Measurements from ENCODE around the gene DGAT2.

The DGAT2 gene

GRCh38 chr11:75792997-75793800 is 24.6 kb downstream of the DGAT2 start:
- no peak overlapping the region for H3K4me3 Mint-ChIP-seq
- intact Hi-C loops (cut with micrococcal nuclease), result no loop called here
- H3K27ac Mint-ChIP-seq, result no peak overlapping the region
- no peaks in the 10 kb centered on the region for H3K4me1 Mint-ChIP-seq (ENCODE audit: low read depth)
- peaks cover 19% of the 10 kb centered on the region for H3K36me3 Mint-ChIP-seq (ENCODE audit: low read depth)
- no peaks in the 10 kb centered on the region for H3K9me3 Mint-ChIP-seq
- H3K27me3 Mint-ChIP-seq, result no peaks in the 10 kb centered on the region

- no peak overlapping the region for H3K27ac Mint-ChIP-seq
- H3K36me3 Mint-ChIP-seq (ENCODE audit: low read depth), result peaks cover 17% of the 10 kb centered on the region
- H3K4me1 Mint-ChIP-seq (ENCODE audit: low read depth), result no peaks in the 10 kb centered on the region
- H3K27me3 Mint-ChIP-seq, result no peaks in the 10 kb centered on the region
- H3K9me3 Mint-ChIP-seq, result no peaks in the 10 kb centered on the region
- intact Hi-C loops (cut with micrococcal nuclease), result no loop called here
- H3K4me3 Mint-ChIP-seq, result no peak overlapping the region
Measured at GRCh38 chr11:75793966-75794365, 25.4 kb downstream of the DGAT2 start.

- no peaks in the 10 kb centered on the region for H3K27me3 Mint-ChIP-seq
- no peak overlapping the region for H3K4me3 Mint-ChIP-seq
- H3K4me1 Mint-ChIP-seq (ENCODE audit: low read depth), result peaks cover 8% of the 10 kb centered on the region
- H3K9me3 Mint-ChIP-seq, result no peaks in the 10 kb centered on the region
- intact Hi-C loops (cut with micrococcal nuclease), result no loop called here
- H3K36me3 Mint-ChIP-seq (ENCODE audit: low read depth), result peaks cover 17% of the 10 kb centered on the region
- H3K27ac Mint-ChIP-seq, result peak overlapping the region; percentile 12
Measured at GRCh38 chr11:75795276-75796090, 26.9 kb downstream of the DGAT2 start.

GRCh38 chr11:75796091-75796435 is 27.5 kb downstream of the DGAT2 start:
- intact Hi-C loops (cut with micrococcal nuclease), result no loop called here
- peaks cover 14% of the 10 kb centered on the region for H3K4me1 Mint-ChIP-seq (ENCODE audit: low read depth)
- H3K9me3 Mint-ChIP-seq, result no peaks in the 10 kb centered on the region
- no peak overlapping the region for H3K4me3 Mint-ChIP-seq
- peaks cover 17% of the 10 kb centered on the region for H3K36me3 Mint-ChIP-seq (ENCODE audit: low read depth)
- H3K27me3 Mint-ChIP-seq, result no peaks in the 10 kb centered on the region
- H3K27ac Mint-ChIP-seq, result no peak overlapping the region

- intact Hi-C loops (cut with micrococcal nuclease), result no loop called here
- H3K27ac Mint-ChIP-seq, result no peak overlapping the region
- H3K9me3 Mint-ChIP-seq, result no peaks in the 10 kb centered on the region
- peaks cover 17% of the 10 kb centered on the region for H3K36me3 Mint-ChIP-seq (ENCODE audit: low read depth)
- no peak overlapping the region for H3K4me3 Mint-ChIP-seq
- no peaks in the 10 kb centered on the region for H3K27me3 Mint-ChIP-seq
- peaks cover 25% of the 10 kb centered on the region for H3K4me1 Mint-ChIP-seq (ENCODE audit: low read depth)
Measured at GRCh38 chr11:75797116-75797515, 28.5 kb downstream of the DGAT2 start.

- H3K27ac Mint-ChIP-seq, result no peak overlapping the region
- peaks cover 17% of the 10 kb centered on the region for H3K36me3 Mint-ChIP-seq (ENCODE audit: low read depth)
- no peaks in the 10 kb centered on the region for H3K27me3 Mint-ChIP-seq
- no peaks in the 10 kb centered on the region for H3K9me3 Mint-ChIP-seq
- no peak overlapping the region for H3K4me3 Mint-ChIP-seq
- intact Hi-C loops (cut with micrococcal nuclease), result no loop called here
- H3K4me1 Mint-ChIP-seq (ENCODE audit: low read depth), result peaks cover 31% of the 10 kb centered on the region
Measured at GRCh38 chr11:75797792-75798191, 29.2 kb downstream of the DGAT2 start.

GRCh38 chr11:75800136-75800675 is 31.6 kb downstream of the DGAT2 start:
- intact Hi-C loops (cut with micrococcal nuclease), result loop anchor here (10.0 kb wide), 1 partner anchor 75 kb away; no protein-coding TSS in a partner anchor
- H3K36me3 Mint-ChIP-seq (ENCODE audit: low read depth), result peaks cover 17% of the 10 kb centered on the region
- H3K27me3 Mint-ChIP-seq, result no peaks in the 10 kb centered on the region
- H3K9me3 Mint-ChIP-seq, result no peaks in the 10 kb centered on the region
- no peak overlapping the region for H3K4me3 Mint-ChIP-seq
- H3K27ac Mint-ChIP-seq, result peak overlapping the region; percentile 86
- peaks cover 41% of the 10 kb centered on the region for H3K4me1 Mint-ChIP-seq (ENCODE audit: low read depth)

GRCh38 chr11:75800728-75801361 is 32.3 kb downstream of the DGAT2 start:
- Mint-ChIP-seq H3K4me1 (ENCODE audit: low read depth) (peaks cover 41% of the 10 kb centered on the region), H3K27ac (peak overlapping the region; percentile 86), H3K9me3 (no peaks in the 10 kb centered on the region), H3K4me3 (no peak overlapping the region), H3K36me3 (ENCODE audit: low read depth) (peaks cover 17% of the 10 kb centered on the region), H3K27me3 (no peaks in the 10 kb centered on the region)
- intact Hi-C loops (cut with micrococcal nuclease), result loop anchor here (10.0 kb wide), 1 partner anchor 76 kb away; no protein-coding TSS in a partner anchor

GRCh38 chr11:75801362-75802020 is 32.9 kb downstream of the DGAT2 start:
- Mint-ChIP-seq H3K36me3 (ENCODE audit: low read depth) (peaks cover 17% of the 10 kb centered on the region), H3K4me3 (peak overlapping the region; percentile 13), H3K9me3 (no peaks in the 10 kb centered on the region), H3K27ac (peak overlapping the region; percentile 86), H3K27me3 (no peaks in the 10 kb centered on the region), H3K4me1 (ENCODE audit: low read depth) (peaks cover 41% of the 10 kb centered on the region)
- intact Hi-C loops (cut with micrococcal nuclease), result loop anchor here (10.0 kb wide), 1 partner anchor 77 kb away; no protein-coding TSS in a partner anchor

GRCh38 chr11:75802021-75802912 is 33.7 kb downstream of the DGAT2 start:
- H3K4me3 Mint-ChIP-seq, result no peak overlapping the region

GRCh38 chr11:75802913-75803820 is 34.6 kb downstream of the DGAT2 start:
- no peaks in the 10 kb centered on the region for H3K9me3 Mint-ChIP-seq
- no peak overlapping the region for H3K4me3 Mint-ChIP-seq
- no peaks in the 10 kb centered on the region for H3K27me3 Mint-ChIP-seq
- H3K27ac Mint-ChIP-seq, result peak overlapping the region; percentile 86
- intact Hi-C loops (cut with micrococcal nuclease), result loop anchor here (1.0 to 10.0 kb wide), 2 partner anchors 64 to 78 kb away; no protein-coding TSS in a partner anchor
- H3K36me3 Mint-ChIP-seq (ENCODE audit: low read depth), result peaks cover 5% of the 10 kb centered on the region
- peaks cover 41% of the 10 kb centered on the region for H3K4me1 Mint-ChIP-seq (ENCODE audit: low read depth)

More at GRCh38 chr11:75802021-75802912, 33.7 kb downstream of the DGAT2 start:
- Mint-ChIP-seq H3K27ac (peak overlapping the region; percentile 86), H3K4me1 (ENCODE audit: low read depth) (peaks cover 41% of the 10 kb centered on the region), H3K36me3 (ENCODE audit: low read depth) (peaks cover 14% of the 10 kb centered on the region), H3K9me3 (no peaks in the 10 kb centered on the region), H3K27me3 (no peaks in the 10 kb centered on the region)
- intact Hi-C loops (cut with micrococcal nuclease), result loop anchor here (10.0 kb wide), 1 partner anchor 77 kb away; no protein-coding TSS in a partner anchor

- Mint-ChIP-seq H3K4me1 (ENCODE audit: low read depth) (peaks cover 45% of the 10 kb centered on the region), H3K4me3 (no peak overlapping the region), H3K36me3 (ENCODE audit: low read depth) (no peaks in the 10 kb centered on the region), H3K9me3 (no peaks in the 10 kb centered on the region), H3K27ac (peak overlapping the region; percentile 90), H3K27me3 (no peaks in the 10 kb centered on the region)
- intact Hi-C loops (cut with micrococcal nuclease), result loop anchor here (10.0 kb wide), 1 partner anchor 84 kb away; no protein-coding TSS in a partner anchor
Measured at GRCh38 chr11:75809111-75809510, 40.5 kb downstream of the DGAT2 start.

All from dendritic cell treated with granulocyte-macrophage colony-stimulating factor and Interleukin-4, amounts not matched to agents 40 ng/mL and 50 ng/mL, for 4 days (primary cell).